GM21381 (cell line): ENCODE data around the gene SUFU.

Source experiments
- ATAC-seq: cut with Tn5 transposase; IDR thresholded peaks from one replicate; pipeline ENCODE4 v1.9.1; 2021; ENCODE audit warnings: mild to moderate bottlenecking, moderate library complexity; ENCODE audit not compliant: unreplicated experiment

The SUFU gene

GRCh38 chr10:102682416-102682815 lies 178.6 kb downstream of the SUFU start:
- ATAC-seq, result no peak

DNA sequence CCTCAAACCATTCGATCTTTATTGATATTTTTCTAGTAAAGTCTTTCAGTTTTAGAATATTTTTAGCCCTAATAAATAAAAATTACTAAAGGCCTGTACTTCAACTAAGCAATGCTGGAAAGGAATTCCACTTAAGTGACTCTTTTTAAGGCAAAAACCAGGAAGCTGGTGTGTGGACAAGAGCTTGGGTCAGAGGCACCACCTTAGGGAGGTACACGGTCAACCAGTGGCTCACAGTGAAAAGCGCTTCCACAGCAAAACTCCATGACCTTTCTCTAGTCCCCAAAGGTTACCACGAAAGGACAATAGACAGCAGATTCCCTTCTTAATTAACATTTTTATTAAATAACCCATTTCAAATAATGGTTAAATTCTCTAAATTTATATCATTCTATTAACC lies 179.2 kb downstream of the SUFU start:
- no peak for ATAC-seq
